ENCODE measurements around the gene WDR37. TPM values are rescaled to one million over a fixed set of nuclear protein-coding genes. Genes with fewer than 3 reads are reported as not detected.

The WDR37 gene
- total and polyA plus RNA-seq, 2 donors from 2014 or later: 6.0 to 23.5 TPM

DNA sequence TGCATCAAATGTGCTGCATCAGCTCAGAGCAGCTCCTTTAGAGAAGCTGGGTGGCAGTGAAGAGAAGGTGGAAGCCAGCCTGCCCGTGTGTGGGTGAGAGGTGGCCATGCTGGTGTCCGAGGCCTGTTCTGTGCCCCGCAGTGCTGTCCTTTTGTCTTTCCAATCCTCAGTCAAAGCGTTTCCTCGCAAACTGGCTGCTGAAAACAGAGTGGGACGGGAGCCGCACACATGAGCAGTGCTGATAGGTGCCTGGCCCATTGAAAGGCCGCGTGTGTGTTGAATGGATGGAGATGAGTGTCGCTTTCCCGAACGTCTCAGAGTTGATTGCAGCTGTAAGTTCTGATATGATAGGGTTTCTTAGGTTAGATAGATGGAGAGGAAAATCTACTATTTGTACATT lies 39.3 kb downstream of the WDR37 start:
- TF ChIP-seq CTCF (IDR thresholded peaks at IDR 0.05; ENCODE audit: borderline replicate concordance, extremely low read depth, insufficient read depth): no peak
- DNase-seq (no peak), FAIRE-seq (no peak)
- Histone ChIP-seq H3K27me3 (ENCODE audit: control insufficient read depth, insufficient read depth, low read length) (no peaks in the 10 kb centered on the region), H3K36me3 (ENCODE audit: control insufficient read depth in 2 of 3, insufficient read depth in 3 of 3, low read length in 3 of 3) (peaks cover 6 to 43% (median 35%) of the 10 kb centered on the region in 3 donors), H3K4me1 (ENCODE audit: control insufficient read depth in 2 of 3, insufficient read depth in 2 of 3, low read depth in 1 of 3, low read length in 3 of 3) (no peaks in the 10 kb centered on the region), H3K9me3 (ENCODE audit: control insufficient read depth in 2 of 3, insufficient read depth in 1 of 3, low read length in 3 of 3) (no peaks in the 10 kb centered on the region), H3K4me3 (ENCODE audit: low read length in 3 of 3) (no peak overlapping the region), H3K9ac (ENCODE audit: low read length in 3 of 3) (no peak overlapping the region), H3K27ac (ENCODE audit: low read depth in 2 of 2, low read length in 2 of 2) (no peak overlapping the region)
- intact Hi-C loops (cut with DNase I): no loop called here

DNA sequence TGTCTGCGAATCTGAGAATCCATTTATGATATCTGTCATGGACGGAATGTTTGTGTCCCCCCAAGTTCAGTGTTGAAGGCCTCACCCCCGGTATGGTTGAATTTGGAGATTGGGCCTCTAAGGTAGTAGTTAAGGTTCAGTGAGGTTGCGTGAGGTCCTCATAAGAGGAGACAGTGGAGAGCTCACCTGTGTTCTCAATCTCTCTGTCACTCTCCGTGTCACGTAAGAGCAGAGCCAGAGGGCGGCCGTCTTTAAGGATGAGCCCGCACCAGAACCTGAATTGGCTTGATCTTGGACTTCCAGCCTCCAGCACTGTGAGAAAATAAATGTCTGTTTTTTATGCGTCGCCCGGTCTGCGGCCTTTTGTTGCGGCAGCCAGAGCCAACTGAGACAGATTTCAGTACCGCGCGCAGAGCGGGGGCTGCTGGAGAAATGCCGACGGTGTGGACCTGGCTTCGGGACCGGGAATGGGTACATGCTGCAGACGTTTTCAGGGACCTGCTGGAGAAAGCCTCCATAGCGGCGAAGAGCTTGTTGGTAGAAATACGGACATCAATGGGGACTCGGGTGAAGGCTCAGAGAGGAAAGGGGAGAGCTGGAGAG lies 40.2 kb downstream of the WDR37 start:
- H3K4me3 ChIP-seq (ENCODE audit: low read length in 3 of 3): no peak overlapping the region
- no peaks in the 10 kb centered on the region for H3K27me3 ChIP-seq (ENCODE audit: control insufficient read depth, insufficient read depth, low read length)
- intact Hi-C loops (cut with DNase I): no loop called here
- DNase-seq (no peak), FAIRE-seq (no peak)
- no peaks in the 10 kb centered on the region for H3K9me3 ChIP-seq (ENCODE audit: control insufficient read depth in 2 of 3, insufficient read depth in 1 of 3, low read length in 3 of 3)
- no peak overlapping the region for H3K27ac ChIP-seq (ENCODE audit: low read depth in 2 of 2, low read length in 2 of 2)
- TF ChIP-seq CTCF (IDR thresholded peaks at IDR 0.05; ENCODE audit: borderline replicate concordance, extremely low read depth, insufficient read depth): no peak
- H3K36me3 ChIP-seq (ENCODE audit: control insufficient read depth in 2 of 3, insufficient read depth in 3 of 3, low read length in 3 of 3): peaks cover 6 to 38% (median 32%) of the 10 kb centered on the region in 3 donors
- H3K9ac ChIP-seq (ENCODE audit: low read length in 3 of 3): no peak overlapping the region
- no peaks in the 10 kb centered on the region for H3K4me1 ChIP-seq (ENCODE audit: control insufficient read depth in 2 of 3, insufficient read depth in 2 of 3, low read depth in 1 of 3, low read length in 3 of 3)

GRCh38 chr10:1097436-1097835 lies 41.3 kb downstream of the WDR37 start:
- Histone ChIP-seq H3K27ac (ENCODE audit: low read depth in 2 of 2, low read length in 2 of 2) (no peak overlapping the region), H3K9me3 (ENCODE audit: control insufficient read depth in 2 of 3, insufficient read depth in 1 of 3, low read length in 3 of 3) (no peaks in the 10 kb centered on the region), H3K27me3 (ENCODE audit: control insufficient read depth, insufficient read depth, low read length) (no peaks in the 10 kb centered on the region), H3K4me3 (ENCODE audit: low read length in 3 of 3) (no peak overlapping the region), H3K9ac (ENCODE audit: low read length in 3 of 3) (no peak overlapping the region), H3K36me3 (ENCODE audit: control insufficient read depth in 2 of 3, insufficient read depth in 3 of 3, low read length in 3 of 3) (peaks cover 6 to 42% (median 37%) of the 10 kb centered on the region in 3 donors), H3K4me1 (ENCODE audit: control insufficient read depth in 2 of 3, insufficient read depth in 2 of 3, low read depth in 1 of 3, low read length in 3 of 3) (no peaks in the 10 kb centered on the region)
- FAIRE-seq: no peak
- intact Hi-C loops (cut with DNase I): no loop called here
- DNase-seq: no peak
- TF ChIP-seq CTCF (IDR thresholded peaks at IDR 0.05; ENCODE audit: borderline replicate concordance, extremely low read depth, insufficient read depth): no peak

GRCh38 chr10:1100143-1100542 lies 44.0 kb downstream of the WDR37 start:
- TF ChIP-seq CTCF (IDR thresholded peaks at IDR 0.05; ENCODE audit: borderline replicate concordance, extremely low read depth, insufficient read depth): no peak
- no peak for FAIRE-seq
- Histone ChIP-seq H3K36me3 (ENCODE audit: control insufficient read depth in 2 of 3, insufficient read depth in 3 of 3, low read length in 3 of 3) (peaks cover 5 to 38% (median 37%) of the 10 kb centered on the region in 3 donors), H3K9me3 (ENCODE audit: control insufficient read depth in 2 of 3, insufficient read depth in 1 of 3, low read length in 3 of 3) (no peaks in the 10 kb centered on the region), H3K4me1 (ENCODE audit: control insufficient read depth in 2 of 3, insufficient read depth in 2 of 3, low read depth in 1 of 3, low read length in 3 of 3) (no peaks in the 10 kb centered on the region), H3K27ac (ENCODE audit: low read depth in 2 of 2, low read length in 2 of 2) (no peak overlapping the region), H3K4me3 (ENCODE audit: low read length in 3 of 3) (no peak overlapping the region), H3K27me3 (ENCODE audit: control insufficient read depth, insufficient read depth, low read length) (no peaks in the 10 kb centered on the region), H3K9ac (ENCODE audit: low read length in 3 of 3) (no peak overlapping the region)
- intact Hi-C loops (cut with DNase I): no loop called here
- no peak for DNase-seq

All from kidney (tissue), 14 donors.